HG02588 (cell line): ENCODE results near the gene CBARP.

Experiments
- ATAC-seq: cut with Tn5 transposase; IDR thresholded peaks from one replicate; pipeline ENCODE4 v1.9.1; 2021; ENCODE audit warnings: mild to moderate bottlenecking, moderate library complexity; ENCODE audit not compliant: unreplicated experiment

Gene CBARP, protein sequence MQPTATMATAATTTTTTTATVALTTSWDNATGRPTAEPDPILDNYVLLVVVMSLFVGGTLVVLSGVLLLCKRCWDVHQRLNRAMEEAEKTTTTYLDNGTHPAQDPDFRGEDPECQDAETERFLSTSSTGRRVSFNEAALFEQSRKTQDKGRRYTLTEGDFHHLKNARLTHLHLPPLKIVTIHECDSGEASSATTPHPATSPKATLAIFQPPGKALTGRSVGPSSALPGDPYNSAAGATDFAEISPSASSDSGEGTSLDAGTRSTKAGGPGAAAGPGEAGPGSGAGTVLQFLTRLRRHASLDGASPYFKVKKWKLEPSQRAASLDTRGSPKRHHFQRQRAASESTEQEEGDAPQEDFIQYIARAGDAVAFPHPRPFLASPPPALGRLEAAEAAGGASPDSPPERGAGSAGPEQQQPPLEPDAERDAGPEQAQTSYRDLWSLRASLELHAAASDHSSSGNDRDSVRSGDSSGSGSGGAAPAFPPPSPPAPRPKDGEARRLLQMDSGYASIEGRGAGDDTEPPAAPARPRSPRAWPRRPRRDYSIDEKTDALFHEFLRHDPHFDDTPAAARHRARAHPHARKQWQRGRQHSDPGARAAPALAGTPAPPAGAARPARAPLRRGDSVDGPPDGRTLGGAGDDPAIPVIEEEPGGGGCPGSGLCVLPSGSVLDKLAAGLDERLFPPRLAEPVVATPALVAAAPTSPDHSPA

GRCh38 chr19:1237754-1238368, at the start of gene CBARP:
TSS of gene CBARP (minus strand) at chr19:1238005. CDS start at chr19:1236100, 1,905 bp downstream.
- ATAC-seq: no peak

- no peak for ATAC-seq
Observed at GRCh38 chr19:1286487-1287353, 48.9 kb upstream of the CBARP start.

- ATAC-seq: no peak
Observed at GRCh38 chr19:1285737-1286360, 48.0 kb upstream of the CBARP start, which contains the start of gene EFNA2. TSS of gene EFNA2 (plus strand) at chr19:1285873. CDS start at chr19:1286169, 296 bp downstream.

DNA sequence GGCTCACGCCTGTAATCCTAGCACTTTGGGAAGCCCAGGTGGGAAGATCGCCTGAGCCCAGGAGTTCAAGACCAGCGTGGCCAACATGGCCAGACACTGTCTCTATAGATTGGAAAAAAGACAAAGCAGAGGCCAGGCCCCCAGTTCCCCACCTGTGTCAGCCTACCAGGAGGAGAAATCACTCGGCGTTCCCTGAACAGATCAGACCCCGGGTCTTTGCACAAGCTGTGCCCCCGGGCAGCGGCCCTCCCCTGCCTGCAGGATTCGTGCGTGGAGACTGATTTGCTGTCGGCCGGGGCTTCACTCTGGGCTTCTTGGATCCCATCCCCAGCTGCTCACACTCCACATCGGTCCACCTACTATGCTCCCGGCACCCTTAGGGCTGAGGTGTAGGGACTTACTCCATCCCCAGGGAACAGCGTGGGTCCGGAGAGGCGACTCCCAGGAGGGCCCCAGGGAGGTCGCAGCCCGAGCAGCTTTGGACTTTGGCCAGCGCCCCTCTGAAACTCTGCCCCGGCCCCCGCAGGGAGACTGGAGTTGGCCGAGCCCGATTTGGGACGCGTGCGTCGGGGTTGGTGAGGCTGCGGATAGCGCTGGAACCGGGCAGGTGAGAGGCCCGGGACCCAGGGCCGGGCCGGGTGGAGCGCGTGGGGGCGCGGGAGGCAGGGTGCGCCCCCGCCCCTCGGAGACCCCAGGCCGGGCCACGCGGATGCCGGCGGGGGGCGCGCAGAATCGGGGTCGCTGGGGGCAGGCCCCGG, 47.4 kb upstream of the CBARP start:
- no peak for ATAC-seq

DNA sequence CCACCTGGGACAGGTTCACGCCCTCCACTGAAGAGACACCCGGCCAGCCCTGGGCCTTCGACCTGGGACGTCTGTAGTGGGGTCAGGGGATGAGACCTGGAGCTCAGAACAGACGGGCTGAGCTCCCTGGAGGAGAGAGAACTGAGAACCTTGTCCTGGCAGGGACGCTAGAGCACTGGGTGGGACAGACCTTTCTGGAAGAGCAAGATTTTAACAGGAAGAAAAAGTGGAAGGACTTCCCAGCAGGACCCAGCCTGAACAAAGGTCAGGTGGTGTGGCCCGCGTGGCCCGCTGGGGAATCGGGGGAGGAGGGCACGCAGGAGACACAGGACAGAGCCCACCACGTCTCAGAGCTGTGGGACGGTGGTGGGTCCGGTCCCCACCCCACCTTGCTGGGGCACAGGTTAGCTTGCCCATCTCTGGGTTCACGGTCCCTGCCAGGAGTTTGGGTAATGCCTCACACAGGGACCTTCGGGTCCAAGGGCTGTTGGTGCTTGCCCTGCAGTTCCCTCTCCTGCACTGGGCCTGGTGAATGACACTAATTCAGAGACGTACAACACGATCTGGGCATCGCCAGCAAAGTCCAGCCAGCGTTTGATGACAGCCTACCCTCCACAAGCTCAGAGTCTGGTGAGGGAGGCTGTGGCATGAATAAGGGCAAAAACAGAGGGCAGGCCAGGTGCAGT, 46.6 kb upstream of the CBARP start:
- ATAC-seq: no peak

- no peak for ATAC-seq
Observed at GRCh38 chr19:1283917-1284292, 46.1 kb upstream of the CBARP start.

DNA sequence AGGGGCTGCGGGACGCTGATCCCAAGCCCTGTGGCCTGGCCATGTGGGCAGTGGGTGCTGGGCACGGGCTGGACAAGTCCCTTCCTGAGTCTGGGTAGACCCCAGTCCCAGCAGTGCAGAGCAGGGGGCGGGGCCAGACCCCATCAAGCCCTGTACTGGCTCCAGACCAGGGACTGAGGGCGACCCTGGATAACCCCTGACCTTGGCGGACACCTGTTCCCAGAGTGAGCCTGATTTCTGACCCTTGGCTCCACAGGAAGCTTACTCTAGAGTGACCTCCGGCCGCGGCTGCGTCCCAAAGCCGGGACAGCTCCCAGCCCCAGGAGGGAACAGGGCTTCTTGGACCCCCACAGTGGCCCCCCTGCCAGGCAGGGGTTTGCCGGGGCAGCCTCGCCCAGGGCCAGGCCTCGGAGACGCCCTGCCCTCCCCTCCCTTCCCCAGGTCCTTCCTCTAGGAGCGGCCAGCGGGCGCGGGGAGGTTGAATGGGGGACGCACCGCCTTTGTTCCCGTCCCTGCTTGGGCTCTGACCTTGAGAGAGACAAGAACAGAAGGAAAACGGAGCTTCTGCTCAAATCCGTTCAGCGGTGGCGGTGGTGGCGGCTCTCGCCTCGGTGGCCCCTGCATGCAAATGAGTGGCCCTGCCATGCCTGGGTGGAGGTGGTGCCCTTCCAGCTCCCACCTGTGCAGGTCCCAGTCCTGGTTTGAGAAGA, 45.6 kb upstream of the CBARP start:
- no peak for ATAC-seq

- ATAC-seq: no peak
Observed at GRCh38 chr19:1282588-1283206, 44.9 kb upstream of the CBARP start.

GRCh38 chr19:1281569-1282287, 43.9 kb upstream of the CBARP start:
- no peak for ATAC-seq

GRCh38 chr19:1280636-1281568, 43.1 kb upstream of the CBARP start:
- ATAC-seq: no peak

- ATAC-seq: no peak
Observed at GRCh38 chr19:1279782-1280341, 42.1 kb upstream of the CBARP start.

DNA sequence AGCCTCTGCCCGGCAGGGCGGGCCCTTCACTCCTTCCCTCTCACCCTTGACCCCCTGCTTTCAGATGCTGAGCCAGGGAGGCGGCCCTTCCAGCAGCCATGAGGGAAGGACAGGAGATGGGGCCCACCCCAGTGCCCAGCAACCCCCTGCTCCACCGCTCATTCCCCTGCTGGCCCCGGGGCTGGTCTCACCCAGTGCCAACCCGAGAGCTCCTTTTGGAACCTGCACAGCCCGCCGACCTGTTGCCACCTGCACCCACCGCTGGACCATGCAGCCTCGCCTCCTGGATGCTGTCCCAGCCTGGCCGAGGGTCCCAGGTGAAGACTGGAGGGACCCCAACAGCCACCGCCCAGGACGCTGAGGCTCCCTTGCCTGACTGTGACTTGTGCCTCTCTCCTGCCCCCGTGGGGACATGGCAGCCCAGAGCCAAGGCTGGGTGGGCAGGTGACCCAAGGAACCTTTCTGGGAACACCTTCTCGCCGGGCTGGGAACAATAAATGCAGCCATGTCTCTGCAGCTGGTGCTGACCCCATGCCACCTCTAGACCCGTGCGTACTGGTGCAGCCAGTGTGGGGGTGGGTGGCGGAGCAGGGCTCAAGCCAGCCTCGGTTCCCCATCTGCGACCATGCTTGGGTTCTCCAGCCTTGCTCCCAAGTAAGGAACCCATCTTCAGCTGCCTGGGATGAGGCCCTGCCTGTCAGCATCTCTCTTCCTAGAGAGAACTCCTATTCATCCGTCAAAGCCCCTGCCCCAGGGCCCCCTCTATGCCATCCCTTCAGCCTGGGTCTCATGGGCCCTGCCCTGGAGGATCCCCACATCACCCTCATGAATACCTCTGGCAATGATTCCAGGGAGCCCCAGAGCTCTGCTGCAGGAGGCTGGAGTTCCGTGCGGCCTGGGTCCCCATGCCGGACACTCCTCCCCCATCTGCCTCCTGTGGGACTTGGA, 41.2 kb upstream of the CBARP start:
- no peak for ATAC-seq

DNA sequence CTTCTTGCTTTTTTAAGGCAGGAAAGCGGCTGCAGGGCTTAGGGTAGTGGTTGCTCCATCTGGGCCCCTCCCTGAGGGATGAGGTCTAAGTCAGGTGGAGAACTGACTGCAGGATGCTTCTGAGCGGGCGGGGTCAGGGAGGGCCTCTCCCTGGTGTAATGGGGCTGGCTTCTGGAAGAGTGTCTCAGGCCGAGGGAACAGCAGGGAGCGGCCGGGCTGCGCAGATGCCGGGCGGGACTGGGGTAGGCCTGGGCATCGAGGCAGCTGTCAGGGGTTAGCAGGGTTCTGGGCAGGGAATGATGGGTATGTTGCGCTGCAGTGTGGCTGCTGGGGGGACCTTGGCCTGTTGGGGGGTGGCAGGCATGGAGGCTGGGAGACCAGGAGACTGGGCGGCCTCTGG, 40.3 kb upstream of the CBARP start:
- ATAC-seq: no peak

- no peak for ATAC-seq
Observed at GRCh38 chr19:1277061-1277460, 39.3 kb upstream of the CBARP start.

- ATAC-seq: no peak
Observed at GRCh38 chr19:1276628-1277022, 38.8 kb upstream of the CBARP start.
